ENCODE results near the gene DLD. TPM values are rescaled to one million over a fixed set of nuclear protein-coding genes. Genes with fewer than 3 reads are reported as not detected.

The DLD gene
- total and polyA plus RNA-seq, 9 of the 15 experiments (the other 6 are each of a cell fraction or from before 2014, with no cell fraction given), result 130 to 639 (median 247) TPM

DNA sequence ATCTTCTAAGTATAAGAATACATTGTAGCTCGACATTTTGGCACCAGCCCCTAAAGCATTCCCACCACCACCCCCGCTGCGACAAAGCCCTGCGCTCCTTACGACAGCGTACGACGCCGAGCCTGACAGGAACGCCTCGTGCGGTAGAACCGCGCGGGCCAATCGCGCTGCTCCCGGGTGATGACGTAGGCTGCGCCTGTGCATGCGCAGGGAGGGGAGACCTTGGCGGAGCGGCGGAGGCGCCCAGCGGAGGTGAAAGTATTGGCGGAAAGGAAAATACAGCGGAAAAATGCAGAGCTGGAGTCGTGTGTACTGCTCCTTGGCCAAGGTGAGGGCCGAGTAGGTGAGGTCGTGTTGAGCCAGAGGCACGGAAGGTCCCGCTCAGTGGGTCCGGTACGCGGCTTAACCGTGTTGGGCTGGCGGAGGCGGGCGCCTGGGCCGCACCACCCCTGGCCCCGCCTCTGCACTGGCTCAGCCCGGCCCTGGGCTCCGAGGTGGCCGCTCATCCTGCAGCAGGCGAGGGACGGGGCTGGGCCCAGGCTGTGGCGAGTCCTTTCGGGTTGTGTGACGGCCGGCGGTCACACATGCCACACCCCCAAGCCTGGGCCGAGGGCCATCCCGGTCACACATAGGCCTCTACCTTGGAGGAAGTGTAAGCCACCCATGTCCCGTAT lies at the start of gene DLD (continued):
- TF ChIP-seq, protein P1, sequence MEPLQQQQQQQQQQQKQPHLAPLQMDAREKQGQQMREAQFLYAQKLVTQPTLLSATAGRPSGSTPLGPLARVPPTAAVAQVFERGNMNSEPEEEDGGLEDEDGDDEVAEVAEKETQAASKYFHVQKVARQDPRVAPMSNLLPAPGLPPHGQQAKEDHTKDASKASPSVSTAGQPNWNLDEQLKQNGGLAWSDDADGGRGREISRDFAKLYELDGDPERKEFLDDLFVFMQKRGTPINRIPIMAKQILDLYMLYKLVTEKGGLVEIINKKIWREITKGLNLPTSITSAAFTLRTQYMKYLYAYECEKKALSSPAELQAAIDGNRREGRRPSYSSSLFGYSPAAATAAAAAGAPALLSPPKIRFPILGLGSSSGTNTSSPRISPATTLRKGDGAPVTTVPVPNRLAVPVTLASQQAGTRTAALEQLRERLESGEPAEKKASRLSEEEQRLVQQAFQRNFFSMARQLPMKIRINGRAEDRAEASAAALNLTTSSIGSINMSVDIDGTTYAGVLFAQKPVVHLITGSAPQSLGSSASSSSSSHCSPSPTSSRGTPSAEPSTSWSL (CRISPR knock-in tag; IDR thresholded peaks at IDR 0.05; ENCODE audit: borderline replicate concordance), result no peak
- TF ChIP-seq, protein P2, sequence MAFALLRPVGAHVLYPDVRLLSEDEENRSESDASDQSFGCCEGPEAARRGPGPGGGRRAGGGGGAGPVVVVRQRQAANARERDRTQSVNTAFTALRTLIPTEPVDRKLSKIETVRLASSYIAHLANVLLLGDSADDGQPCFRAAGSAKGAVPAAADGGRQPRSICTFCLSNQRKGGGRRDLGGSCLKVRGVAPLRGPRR (CRISPR knock-in tag; IDR thresholded peaks at IDR 0.05), result no peak
- TF ChIP-seq ESRRA (IDR thresholded peaks at IDR 0.05; ENCODE audit: borderline replicate concordance, low read depth), result peak; percentile 96
- TF ChIP-seq RBBP5 (IDR thresholded peaks at IDR 0.05; ENCODE audit: borderline replicate concordance, insufficient read depth, low read length, poor library complexity, severe bottlenecking), result peak; percentile 95
- no peak for TF ChIP-seq ZNF780A (CRISPR knock-in tag; IDR thresholded peaks at IDR 0.05)
- TF ChIP-seq FOXK1 (CRISPR knock-in tag; IDR thresholded peaks at IDR 0.05; ENCODE audit: borderline replicate concordance), result no peak
- TF ChIP-seq, protein P3, sequence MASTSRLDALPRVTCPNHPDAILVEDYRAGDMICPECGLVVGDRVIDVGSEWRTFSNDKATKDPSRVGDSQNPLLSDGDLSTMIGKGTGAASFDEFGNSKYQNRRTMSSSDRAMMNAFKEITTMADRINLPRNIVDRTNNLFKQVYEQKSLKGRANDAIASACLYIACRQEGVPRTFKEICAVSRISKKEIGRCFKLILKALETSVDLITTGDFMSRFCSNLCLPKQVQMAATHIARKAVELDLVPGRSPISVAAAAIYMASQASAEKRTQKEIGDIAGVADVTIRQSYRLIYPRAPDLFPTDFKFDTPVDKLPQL (IDR thresholded peaks at IDR 0.05; ENCODE audit: extremely low read depth, insufficient read length), result no peak
- TF ChIP-seq NCOA2 (IDR thresholded peaks at IDR 0.05; ENCODE audit: partially characterized antibody in 2 of 2), result no peak
- no peak for TF ChIP-seq ZSCAN29 (IDR thresholded peaks at IDR 0.05)
- TF ChIP-seq NFIX (CRISPR knock-in tag; IDR thresholded peaks at IDR 0.05; ENCODE audit: low read depth), result no peak
- TF ChIP-seq, protein P4, sequence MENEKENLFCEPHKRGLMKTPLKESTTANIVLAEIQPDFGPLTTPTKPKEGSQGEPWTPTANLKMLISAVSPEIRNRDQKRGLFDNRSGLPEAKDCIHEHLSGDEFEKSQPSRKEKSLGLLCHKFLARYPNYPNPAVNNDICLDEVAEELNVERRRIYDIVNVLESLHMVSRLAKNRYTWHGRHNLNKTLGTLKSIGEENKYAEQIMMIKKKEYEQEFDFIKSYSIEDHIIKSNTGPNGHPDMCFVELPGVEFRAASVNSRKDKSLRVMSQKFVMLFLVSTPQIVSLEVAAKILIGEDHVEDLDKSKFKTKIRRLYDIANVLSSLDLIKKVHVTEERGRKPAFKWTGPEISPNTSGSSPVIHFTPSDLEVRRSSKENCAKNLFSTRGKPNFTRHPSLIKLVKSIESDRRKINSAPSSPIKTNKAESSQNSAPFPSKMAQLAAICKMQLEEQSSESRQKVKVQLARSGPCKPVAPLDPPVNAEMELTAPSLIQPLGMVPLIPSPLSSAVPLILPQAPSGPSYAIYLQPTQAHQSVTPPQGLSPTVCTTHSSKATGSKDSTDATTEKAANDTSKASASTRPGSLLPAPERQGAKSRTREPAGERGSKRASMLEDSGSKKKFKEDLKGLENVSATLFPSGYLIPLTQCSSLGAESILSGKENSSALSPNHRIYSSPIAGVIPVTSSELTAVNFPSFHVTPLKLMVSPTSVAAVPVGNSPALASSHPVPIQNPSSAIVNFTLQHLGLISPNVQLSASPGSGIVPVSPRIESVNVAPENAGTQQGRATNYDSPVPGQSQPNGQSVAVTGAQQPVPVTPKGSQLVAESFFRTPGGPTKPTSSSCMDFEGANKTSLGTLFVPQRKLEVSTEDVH (IDR thresholded peaks at IDR 0.05; ENCODE audit: low read depth, partially characterized antibody), result peak; percentile 75
- TF ChIP-seq ARHGAP35 (IDR thresholded peaks at IDR 0.05; ENCODE audit: partially characterized antibody), result no peak
- no peak for TF ChIP-seq RAD21 (CRISPR knock-in tag; conservative IDR thresholded peaks at IDR 0.05 in 1 of 2, IDR thresholded peaks at IDR 0.05 in 1 of 2)
- TF ChIP-seq C11orf30 (IDR thresholded peaks at IDR 0.05; ENCODE audit: low read depth), result peak; percentile 81
- peak; percentile 63; the same call in 1 of the 2 replicates for TF ChIP-seq ZBTB17 (CRISPR knock-in tag; IDR thresholded peaks at IDR 0.05)
- TF ChIP-seq HNRNPH1 (optimal IDR thresholded peaks at IDR 0.05; ENCODE audit: low read depth, low read length), result no peak
- TF ChIP-seq, protein P5, sequence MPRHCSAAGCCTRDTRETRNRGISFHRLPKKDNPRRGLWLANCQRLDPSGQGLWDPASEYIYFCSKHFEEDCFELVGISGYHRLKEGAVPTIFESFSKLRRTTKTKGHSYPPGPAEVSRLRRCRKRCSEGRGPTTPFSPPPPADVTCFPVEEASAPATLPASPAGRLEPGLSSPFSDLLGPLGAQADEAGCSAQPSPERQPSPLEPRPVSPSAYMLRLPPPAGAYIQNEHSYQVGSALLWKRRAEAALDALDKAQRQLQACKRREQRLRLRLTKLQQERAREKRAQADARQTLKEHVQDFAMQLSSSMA (CRISPR knock-in tag; IDR thresholded peaks at IDR 0.05), result no peak
- peak; percentile 99 for TF ChIP-seq POLR2A (conservative IDR thresholded peaks at IDR 0.05)
- TF ChIP-seq, protein P6, sequence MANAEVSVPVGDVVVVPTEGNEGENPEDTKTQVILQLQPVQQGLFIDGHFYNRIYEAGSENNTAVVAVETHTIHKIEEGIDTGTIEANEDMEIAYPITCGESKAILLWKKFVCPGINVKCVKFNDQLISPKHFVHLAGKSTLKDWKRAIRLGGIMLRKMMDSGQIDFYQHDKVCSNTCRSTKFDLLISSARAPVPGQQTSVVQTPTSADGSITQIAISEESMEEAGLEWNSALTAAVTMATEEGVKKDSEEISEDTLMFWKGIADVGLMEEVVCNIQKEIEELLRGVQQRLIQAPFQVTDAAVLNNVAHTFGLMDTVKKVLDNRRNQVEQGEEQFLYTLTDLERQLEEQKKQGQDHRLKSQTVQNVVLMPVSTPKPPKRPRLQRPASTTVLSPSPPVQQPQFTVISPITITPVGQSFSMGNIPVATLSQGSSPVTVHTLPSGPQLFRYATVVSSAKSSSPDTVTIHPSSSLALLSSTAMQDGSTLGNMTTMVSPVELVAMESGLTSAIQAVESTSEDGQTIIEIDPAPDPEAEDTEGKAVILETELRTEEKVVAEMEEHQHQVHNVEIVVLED (CRISPR knock-in tag; IDR thresholded peaks at IDR 0.05), result peak; percentile 91
- TF ChIP-seq ZNF584 (CRISPR knock-in tag; IDR thresholded peaks at IDR 0.05; ENCODE audit: low read depth), result no peak; the same call in 1 of the 2 replicates
